Measurements from ENCODE around the gene CTTNBP2.

The CTTNBP2 gene

DNA sequence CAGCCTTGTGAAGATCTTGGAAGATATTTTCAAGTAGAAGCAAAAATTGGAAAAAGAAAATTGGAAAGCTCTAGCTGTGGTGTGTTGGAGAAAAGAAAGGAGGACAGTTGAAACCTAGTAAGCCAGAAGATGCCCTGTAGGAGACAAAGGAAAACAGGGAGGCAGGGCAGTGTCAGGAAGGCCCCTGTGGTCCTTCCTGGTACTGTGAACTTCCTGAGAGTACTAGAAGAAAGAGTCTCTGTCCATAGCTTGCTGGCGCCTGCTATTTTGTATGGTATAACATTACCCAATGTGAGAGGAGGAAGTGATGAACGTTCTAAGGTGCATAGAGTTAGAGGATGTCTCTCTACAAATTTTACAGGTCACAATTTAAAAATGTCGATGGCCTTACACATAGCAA, 183.1 kb downstream of the CTTNBP2 start:
- DNase-seq: no peak

DNA sequence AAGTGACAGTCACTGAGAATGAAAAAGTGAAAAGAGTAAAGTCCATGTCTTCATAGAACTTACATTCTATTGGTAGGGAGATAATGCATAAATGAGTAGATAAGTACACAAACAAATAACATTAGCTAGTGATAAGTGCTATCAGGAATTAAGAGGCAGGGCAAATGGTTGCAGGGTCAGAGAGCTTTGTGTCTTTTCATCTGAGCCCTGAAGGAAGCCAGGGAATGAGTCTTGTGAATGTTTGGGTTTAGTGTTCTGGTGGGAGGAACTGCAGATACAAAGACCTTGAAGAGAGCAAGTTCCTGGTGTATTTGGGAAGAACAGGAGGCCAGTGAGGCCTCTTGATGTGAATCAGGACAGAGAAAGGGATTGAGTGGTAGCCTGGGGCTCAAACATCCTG, 183.8 kb downstream of the CTTNBP2 start:
- no peak for DNase-seq

DNA sequence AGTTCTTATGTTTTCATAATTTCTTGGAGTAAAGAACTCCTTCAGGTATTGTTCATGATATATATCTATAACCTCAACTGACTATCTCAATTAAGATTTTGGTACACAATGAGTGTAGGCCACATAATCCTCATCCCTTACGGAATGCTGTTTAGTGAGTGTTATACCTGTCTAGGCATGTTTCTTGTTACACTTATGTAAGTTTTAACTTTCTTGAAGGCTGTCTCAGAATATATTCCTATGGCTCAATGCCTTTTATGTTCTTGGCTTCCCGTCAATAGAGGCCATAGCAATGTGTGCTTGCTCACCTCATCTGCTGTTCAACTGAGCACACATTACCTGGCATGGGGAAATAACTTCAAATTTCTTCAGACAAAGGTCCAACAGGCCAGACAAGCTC, 185.1 kb downstream of the CTTNBP2 start:
- DNase-seq: no peak

DNA sequence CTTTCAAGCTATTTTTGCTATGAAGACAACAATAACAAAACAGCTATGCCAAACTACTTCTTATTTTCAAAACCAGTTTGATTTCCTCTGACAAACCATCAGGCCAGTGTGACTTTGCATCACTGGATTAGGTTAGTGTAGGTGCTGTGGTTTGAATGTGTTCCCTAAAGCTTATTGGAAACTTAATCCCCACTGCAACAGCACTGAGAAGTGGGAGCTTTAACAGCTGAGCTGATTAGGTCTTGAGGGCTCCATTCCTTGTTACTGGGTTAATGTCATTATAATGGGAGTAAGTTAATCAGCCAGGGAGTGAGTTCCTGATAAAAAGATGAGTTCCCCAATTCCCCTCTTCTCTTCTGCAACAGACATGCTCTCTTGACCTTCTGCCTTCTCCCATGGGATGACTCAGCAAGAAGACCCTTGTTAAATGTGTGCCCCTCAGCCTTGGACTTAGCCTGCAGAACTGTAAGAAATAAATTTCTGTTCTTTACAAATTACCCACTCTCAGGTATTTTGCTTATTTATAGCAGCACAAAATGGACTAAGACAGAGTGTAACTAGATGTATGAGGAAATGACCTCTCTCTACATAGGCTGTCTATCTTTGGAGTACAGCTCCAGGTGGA, 186.8 kb downstream of the CTTNBP2 start:
- no peak for DNase-seq

DNA sequence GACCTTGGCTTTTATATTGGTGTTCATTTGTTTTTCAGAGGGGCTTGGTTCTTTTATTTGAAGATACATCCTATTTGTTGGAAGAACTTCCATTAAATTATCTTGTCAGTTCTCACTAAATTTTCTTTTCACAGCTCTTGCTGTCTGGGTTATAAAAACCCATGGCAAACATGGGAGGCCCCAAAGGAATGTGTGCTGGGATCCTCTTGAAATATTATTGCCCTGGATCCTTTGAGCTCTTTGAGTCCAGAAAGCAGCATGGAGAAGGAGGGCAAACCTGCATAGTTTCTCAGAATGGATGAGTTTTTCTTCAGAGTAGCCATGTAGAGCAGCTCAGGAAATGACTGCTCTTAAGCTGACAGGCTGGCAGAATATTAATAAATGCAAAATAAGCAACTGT, 187.4 kb downstream of the CTTNBP2 start:
- no peak for DNase-seq

DNA sequence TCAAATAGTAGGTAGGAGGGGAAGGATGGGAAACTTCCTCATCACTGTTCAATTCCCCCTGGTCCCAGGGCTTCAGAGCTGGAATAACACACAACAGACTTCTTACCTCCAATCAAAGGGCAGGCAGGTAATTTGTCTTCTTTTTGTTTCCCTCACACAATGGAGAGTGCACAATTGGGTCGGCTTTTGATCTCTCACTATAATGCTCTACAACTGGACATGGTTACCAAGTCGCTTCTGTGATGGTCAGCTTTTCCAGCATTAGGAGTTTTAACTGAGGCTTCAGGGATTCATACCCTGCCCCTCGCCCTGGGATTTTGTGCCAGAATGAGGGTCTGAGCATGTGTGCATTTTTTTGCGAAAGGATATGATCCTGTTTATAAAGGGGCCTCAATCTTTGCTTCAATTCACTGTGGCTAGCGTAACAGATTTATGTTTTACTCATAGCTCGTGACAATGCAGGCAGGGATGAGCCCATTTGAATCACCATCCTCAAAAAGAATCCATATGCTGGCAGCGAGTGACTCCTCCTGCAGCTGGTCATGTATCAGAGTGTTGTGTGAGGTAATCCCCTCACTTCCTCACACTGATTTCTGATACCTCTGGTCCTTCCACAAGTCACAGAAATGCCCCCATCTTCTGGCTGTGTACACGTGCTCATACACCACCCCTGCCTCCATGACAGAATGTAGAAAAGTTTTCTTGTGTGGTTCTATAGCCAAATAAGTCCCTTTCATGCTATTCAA, 189.6 kb downstream of the CTTNBP2 start:
- DNase-seq: no peak

DNA sequence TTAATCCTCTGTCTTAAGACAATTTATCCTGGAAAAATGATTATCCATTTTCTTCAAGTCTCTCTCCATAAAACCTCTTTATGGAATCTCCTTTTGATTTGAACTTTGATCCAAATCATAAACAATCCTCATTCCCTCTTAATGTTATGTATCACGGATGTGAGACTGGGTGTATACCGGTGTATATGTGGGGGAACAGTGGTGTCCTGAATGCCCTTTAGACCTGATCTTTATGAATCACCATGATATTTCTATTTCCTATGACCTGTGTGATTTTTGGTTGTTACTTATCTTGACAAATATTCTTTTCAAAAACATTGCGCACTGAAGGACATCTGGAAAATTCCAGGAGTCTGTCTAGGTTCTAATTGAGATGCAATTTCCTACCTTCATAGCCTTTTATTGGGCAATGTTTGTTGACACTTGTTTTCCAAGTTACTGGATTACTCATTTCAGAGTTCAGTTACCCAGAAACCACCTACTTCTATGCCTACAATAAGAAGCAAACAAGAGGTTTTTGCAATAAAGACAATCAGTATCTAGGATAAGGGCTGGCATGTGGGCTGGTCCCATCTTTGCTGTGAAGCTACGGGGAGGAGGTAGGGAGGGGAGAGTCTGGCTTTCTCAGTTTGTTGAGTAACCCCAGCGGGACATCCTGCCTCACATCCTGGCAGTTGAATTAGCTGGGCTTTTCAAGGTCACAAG, 190.4 kb downstream of the CTTNBP2 start:
- no peak for DNase-seq

DNA sequence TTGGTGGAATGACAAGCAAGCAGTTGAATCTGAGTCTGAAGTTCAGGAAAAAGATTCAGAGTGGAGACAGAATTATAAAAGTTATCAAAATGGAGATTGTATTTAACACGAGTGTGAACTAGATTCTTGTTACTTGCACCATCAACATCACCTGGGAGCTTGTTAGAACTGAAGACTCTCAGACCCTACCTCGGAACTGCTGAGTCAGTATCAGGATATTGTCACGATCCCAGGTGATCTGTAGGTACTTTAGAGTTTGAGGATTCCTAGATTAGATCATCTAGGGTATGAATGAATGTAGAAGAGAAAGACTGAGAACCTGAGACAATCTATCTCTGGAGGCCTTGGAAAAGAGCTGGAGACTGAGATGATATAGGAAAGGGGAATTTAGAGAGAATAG, 194.1 kb downstream of the CTTNBP2 start:
- DNase-seq: no peak

DNA sequence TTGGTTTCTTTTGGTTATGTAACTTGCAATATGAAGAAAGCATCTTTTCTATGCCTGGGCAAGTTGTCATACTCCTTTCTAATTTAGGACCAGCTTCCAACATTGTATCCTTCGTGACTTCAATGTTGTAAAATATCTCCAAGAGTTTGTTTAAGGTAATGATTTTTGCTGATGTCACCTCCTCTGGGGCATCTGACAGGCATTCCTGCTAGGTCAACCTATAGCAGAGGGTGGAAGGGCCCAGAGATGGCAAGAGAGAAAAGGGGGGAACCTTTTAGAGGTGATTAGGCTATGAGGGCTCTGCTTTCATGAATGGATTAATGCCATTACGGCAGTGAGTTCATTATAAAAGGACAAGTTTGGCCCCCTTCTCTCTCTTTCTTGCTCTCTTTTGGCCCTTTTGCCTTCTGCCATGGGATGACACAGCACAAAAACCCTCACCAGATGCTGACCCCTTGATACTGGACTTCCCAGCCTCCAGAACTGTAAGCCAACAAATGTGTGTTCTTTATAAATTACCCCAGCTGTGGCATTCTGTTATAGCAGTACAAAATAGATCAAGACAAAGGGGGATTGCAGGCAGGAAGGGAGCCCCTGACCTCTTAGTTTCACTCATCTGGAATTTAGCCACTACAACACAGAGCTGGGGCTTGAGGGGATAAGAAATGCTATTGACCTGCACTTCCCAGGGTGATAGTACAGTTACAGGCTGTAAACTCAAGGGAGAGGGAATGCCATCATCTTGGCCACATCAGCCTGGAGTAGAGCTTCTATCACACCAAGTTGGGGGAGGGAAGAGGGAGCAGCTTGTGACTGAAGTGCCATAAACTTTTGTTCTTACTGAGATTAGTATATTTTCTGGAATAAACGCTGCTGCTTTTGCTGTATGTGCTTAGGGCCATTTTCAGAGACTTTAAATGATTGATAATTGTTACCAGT, 197.5 kb downstream of the CTTNBP2 start:
- no peak for DNase-seq

DNA sequence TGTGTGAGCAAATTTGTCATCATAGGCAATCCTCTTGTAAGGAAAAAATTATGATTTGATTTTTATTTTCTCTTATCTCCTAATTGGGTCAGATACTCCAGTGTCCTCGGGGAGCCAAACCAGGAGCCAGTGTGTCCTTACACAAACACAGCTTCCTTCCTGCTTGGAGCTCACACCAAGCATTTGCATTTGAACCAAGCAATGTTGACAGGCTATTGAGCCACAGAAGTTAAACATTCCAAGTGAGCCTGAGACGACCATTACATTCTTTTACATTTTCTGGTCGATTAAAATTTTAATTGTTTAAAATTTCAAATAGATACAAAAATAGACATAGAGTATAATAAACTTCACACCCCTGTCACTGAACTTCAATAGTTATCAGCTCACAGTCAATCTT, 198.6 kb downstream of the CTTNBP2 start:
- DNase-seq: no peak

DNA sequence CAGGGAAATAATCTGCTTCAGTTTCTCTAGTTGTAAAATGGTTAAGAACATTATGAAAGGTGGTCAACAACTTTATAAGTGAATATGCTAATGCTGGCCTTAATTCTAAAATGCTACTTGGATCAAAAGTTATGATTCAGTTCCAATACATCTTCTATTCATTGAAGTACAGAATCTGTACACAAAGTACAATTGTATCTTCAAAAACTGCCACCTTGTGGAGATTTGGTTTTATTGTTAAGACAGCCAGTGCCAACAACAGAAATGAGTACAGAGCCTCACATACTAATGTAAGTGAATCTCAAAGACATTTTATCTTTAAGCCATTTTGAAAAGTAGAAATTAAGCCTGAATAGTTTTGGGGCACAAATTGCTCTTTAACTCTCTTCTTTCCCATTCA, 199.4 kb downstream of the CTTNBP2 start:
- peak in 3 of 56 donors; percentile 0 to 39 (median 2) for DNase-seq

DNA sequence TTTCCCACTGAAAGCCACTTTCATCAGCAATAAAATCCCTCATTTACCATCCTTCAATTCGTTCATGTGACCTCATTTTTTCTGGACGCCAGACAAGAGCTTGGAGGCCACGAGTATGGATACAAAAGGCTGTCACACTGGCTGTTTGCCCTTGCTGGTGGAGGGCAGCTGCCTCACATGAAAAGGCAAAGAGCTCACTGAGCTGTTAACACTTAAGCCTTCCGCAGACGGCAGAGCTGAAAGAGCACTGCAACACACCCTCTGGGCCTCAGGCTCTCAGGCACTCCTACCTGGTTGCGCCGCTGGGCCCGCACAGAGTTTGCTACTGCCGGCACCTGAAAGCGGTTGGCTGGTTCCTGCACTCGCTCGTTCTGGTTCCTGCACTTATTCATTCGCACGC, 199.9 kb downstream of the CTTNBP2 start:
- peak in 49 of 56 donors; percentile 6 to 81 (median 47) for DNase-seq

DNA sequence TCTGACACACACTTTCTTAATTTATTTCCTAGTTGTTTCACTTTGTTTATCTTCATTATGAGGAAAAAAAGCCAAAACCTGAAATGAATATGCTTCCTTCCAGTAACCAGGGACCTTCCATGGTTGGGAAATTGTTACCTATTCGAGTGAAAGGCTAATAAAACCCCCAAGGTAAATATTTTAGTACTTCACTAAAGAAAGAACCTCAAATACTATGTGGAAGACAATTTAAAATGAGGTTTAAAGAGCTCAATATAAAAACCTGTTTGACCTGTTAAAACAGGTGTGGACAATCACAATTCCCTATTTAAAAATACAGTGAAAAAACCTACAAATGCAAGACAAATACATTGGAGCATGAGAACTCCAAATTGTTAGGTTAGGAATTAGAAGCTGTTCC, 200.8 kb downstream of the CTTNBP2 start:
- DNase-seq: no peak

DNA sequence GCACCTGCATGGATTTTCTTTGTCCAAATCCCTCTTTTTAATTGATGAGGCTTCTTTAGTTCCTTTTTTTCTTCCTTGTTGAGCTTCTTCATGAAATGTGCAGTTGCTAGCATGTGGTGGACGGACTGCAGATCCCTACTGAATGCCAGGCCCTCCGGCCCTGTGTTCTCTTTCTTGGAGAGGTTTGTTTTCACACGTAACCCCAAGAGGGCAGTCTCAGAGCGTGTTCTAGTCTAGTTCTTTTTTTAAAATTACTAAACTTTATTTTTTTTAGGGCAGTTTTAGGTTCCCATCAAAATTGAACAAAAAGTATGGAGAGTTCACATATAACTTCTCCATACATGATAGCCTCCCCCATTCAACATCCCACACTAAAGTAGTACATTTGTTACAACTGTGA, 203.4 kb downstream of the CTTNBP2 start:
- peak in 13 of 56 donors; percentile 1 to 26 (median 6) for DNase-seq

DNA sequence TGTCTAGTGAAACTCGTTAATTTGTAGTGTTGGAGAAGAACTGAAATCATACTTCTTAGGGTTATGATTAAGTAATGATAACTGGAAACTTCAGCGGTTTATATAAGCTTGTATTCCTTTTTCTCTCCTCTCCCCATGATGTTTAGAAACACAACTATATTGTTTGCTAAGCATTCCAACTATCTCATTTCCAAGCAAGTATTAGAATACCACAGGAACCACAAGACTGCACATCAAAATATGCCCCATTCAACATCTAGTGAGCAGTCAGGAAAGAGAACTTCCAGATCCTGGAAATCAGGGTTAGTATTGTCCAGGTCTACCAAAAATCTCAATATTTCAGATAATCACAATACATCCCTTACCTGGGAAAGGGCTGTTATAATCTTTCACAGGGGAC, 205.8 kb downstream of the CTTNBP2 start:
- no peak for DNase-seq

DNA sequence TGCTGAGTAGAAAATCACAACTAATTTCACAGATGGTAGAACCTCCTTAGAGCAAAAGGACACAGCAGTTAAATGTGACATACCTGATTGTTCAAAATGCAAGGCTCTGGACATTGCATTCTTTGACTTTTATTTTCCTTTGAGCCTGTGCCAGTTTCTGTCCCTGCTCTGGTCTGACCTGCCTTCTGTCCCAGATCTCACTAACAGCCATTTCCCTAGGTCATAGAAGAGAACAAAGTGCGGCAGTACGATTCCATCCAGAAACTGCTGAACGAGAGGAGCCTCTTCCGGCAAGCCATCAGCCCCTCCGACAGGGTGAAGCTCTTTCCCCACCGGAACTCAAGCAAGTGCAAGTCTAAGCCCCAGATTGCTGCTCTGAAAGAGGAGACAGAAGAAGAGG, 206.6 kb downstream of the CTTNBP2 start:
- DNase-seq: no peak

DNA sequence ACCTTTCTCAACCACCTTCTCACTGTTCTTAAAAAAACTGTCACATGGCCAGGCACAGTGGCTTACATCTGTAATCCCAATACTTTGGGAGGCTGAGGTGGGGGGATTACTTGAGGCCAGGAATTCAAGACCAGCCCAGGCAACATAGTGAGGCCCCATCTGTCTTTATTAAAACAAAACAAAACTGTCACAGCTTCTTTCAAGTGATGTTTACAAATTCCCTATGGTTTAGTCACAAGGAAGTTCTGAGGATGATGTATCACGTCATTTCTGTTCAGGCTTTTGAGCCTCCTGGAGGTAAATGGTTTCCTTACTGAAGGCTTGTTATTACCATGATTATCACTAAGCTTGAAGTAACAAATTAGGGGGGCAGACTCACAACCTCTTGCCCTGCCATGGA, 207.2 kb downstream of the CTTNBP2 start:
- DNase-seq: no peak

DNA sequence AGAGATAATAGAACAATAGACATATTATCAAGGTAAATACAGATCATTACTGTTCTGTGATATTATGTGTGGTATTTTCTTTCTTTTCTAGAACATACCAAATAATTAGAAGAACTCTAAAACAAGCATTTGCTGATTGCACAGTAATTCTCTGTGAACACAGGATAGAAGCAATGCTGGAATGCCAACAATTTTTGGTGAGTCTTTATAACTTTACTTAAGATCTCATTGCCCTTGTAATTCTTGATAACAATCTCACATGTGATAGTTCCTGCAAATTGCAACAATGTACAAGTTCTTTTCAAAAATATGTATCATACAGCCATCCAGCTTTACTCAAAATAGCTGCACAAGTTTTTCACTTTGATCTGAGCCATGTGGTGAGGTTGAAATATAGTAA, 207.9 kb downstream of the CTTNBP2 start:
- DNase-seq: no peak

DNA sequence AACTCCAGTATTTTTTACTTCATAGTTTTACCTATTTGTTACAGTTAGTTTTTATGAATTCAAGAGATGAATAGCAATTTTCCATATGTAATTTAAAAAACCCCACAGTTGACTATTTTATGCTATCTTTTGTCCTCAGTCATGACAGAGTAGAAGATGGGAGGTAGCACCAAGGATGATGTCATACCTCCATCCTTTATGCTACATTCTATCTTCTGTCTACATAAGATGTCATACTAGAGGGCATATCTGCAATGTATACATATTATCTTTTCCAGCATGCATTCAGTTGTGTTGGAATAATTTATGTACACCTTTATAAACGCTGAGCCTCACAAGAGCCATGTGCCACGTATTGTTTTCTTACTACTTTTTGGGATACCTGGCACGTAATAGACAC, 209.2 kb downstream of the CTTNBP2 start:
- DNase-seq: no peak

DNA sequence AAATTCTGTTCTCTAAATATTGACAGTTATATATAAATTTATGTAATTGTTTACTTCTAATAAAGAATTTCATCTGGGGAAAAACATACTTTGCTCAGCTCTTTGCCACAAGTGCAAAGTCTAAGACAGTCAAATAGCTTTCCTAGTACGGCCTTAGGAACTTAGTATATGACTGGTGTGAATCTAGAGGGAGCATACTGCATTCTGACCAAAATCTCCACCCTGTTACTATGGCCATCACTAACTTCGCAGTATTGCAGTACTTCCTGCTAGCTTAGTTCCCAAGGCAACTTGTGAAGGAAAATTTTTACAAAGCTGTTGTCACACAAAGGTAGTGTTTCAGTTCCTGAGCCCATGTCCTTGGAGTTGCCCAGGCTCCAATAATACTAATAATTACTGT, 211.9 kb downstream of the CTTNBP2 start:
- no peak for DNase-seq
